GM21367 (cell line): ENCODE data around the gene PTGDR.

Experiments used
- ATAC-seq: cut with Tn5 transposase; IDR thresholded peaks from one replicate; pipeline ENCODE4 v1.9.1; 2021; ENCODE audit not compliant: unreplicated experiment

PTGDR gene

DNA sequence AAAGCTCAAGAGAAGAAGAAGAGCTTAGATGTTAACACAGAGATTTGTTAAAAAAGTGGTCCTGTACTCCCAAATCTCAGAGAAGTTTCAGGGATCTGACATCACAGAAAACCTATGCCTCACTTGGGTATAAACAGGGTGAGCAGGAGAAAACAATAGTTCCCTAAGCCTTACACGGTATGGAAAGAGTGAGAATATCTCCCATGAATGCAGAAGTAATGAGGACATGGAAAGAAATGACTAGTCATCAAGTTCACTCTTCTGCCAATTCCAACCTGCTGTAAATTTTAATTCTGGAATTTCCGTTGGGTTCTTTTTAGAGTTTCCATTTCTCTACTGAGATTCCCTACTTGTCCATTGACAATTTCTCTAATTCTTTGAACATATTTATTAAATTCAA is 40.4 kb downstream of the PTGDR start:
- no peak for ATAC-seq

DNA sequence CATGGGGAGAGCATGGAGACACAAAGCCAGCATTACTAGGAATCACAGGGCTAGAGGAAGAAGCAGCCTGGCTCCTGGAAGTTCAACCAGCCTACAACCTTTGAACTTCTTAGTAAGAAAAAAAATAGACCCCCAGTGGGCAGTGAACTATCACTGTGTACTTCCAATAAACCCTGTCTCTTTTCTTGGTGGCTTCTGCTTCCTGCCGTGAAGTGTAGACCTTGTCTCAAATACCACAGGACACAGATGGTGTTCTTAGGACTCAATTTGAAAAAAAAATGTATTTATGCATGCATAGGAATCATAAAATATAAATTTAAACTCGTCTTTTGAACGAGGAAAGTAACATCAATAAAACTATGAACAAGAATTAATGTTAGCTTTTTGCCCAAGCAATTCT is 43.0 kb downstream of the PTGDR start:
- ATAC-seq, result no peak

DNA sequence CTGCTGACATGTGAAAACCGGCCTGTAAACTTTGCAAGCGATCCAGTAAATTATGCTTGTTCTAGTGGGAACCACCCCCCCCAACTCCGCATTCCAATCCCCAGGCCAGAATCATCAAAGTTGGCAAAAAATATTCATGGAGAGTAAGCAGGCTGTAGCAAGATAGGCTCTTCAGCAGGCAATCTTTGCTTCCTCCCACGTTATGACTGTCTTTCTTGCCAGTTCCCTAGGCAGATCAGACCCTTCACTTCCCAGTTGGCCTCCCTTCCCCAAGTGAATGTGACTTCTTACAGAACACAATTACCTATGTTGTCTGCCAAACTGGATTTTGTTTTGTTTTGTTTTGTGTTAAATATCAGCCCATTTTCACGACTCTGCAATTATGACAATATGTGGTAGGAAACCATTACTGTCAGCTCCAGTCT is 45.4 kb downstream of the PTGDR start:
- no peak for ATAC-seq

DNA sequence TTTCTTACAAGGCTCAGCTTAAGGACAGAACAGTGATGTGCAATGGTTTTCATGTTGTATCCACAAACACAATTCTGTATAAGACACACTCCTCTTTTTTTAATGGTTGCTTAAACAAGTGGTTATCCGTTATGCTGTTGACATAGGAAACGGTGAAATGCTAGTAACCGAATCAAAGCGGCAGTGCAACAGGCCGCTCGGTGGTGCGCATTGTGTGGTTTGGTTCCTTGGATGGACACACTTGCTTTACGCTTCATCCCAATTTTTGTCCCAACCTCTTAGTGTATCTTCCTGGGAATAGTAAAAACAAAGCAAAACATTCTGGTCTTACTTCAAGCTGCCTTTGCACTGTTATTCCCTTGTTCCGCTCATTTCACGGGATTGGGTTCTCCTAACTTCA is 46.0 kb downstream of the PTGDR start:
- ATAC-seq, result no peak

DNA sequence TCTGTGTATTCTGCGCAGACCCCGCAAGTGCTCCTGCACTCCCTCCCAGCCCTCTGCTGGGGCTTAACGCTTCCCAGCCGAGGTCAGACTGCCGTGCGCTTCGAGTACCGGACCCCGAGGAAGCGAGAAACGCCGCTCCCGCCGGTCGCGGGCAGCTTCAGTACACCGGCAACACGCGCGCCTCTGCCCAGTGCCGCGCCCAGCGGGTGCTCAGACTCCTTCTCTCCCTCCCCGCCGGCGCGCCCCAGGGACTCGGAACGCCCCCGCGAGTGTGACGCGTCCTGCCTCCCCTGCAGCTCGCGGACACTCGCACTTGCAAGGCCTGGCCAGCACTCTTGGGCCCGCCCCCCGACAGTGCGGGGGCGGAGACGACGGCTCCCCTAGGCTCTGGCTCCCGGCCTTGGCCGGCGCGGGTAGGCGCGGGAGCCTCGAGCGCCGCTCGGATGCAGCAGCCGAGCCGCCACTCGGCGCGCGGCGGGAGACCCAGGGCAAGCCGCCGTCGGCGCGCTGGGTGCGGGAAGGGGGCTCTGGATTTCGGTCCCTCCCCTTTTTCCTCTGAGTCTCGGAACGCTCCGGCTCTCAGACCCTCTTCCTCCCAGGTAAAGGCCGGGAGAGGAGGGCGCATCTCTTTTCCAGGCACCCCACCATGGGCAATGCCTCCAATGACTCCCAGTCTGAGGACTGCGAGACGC is 46.6 kb downstream of the PTGDR start, which contains the start of gene PTGER2:
Gene PTGER2 (plus strand): TSS at position 410 of the 692 bp plus-strand sequence. CDS start 237 bp downstream, at position 647.
- peak; percentile 46 for ATAC-seq

DNA sequence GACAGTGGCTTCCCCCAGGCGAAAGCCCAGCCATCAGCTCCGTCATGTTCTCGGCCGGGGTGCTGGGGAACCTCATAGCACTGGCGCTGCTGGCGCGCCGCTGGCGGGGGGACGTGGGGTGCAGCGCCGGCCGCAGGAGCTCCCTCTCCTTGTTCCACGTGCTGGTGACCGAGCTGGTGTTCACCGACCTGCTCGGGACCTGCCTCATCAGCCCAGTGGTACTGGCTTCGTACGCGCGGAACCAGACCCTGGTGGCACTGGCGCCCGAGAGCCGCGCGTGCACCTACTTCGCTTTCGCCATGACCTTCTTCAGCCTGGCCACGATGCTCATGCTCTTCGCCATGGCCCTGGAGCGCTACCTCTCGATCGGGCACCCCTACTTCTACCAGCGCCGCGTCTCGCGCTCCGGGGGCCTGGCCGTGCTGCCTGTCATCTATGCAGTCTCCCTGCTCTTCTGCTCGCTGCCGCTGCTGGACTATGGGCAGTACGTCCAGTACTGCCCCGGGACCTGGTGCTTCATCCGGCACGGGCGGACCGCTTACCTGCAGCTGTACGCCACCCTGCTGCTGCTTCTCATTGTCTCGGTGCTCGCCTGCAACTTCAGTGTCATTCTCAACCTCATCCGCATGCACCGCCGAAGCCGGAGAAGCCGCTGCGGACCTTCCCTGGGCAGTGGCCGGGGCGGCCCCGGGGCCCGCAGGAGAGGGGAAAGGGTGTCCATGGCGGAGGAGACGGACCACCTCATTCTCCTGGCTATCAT is 47.3 kb downstream of the PTGDR start:
- ATAC-seq, result no peak

DNA sequence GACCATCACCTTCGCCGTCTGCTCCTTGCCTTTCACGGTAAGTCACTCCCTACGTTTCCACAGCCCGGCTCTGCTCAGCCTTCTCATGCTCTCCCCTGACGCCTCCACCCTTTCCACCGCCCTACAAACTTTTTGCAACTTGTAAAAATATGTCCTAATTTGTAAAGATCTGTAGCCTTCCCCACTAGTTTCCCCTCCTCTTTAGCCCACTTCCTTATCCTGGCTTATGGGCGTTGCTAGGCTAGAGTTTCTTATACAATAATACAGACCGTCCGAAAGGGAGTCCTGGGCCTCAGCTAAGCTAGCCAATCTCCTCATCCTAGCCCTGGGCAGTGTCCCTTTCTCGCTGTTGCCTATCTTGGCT is 47.8 kb downstream of the PTGDR start:
- ATAC-seq, result no peak

DNA sequence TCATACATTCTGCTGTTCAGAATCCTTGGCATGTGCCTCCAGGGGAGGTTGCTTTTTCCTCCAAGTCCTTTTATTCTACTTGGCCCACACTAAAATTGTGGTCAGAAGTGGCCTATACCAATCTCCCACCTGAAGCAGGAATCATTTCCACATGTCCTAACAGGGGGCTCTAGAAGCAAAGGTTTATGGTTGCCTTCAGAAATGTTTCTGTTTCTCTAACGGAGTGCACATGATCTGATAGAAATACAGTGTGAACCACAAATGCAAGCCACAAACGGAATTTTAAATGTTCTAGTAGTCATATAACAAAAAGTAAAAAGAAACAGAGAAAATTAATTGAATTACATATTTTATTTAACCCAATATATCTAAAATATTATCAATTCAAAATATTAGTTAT is 50.6 kb downstream of the PTGDR start:
- no peak for ATAC-seq

DNA sequence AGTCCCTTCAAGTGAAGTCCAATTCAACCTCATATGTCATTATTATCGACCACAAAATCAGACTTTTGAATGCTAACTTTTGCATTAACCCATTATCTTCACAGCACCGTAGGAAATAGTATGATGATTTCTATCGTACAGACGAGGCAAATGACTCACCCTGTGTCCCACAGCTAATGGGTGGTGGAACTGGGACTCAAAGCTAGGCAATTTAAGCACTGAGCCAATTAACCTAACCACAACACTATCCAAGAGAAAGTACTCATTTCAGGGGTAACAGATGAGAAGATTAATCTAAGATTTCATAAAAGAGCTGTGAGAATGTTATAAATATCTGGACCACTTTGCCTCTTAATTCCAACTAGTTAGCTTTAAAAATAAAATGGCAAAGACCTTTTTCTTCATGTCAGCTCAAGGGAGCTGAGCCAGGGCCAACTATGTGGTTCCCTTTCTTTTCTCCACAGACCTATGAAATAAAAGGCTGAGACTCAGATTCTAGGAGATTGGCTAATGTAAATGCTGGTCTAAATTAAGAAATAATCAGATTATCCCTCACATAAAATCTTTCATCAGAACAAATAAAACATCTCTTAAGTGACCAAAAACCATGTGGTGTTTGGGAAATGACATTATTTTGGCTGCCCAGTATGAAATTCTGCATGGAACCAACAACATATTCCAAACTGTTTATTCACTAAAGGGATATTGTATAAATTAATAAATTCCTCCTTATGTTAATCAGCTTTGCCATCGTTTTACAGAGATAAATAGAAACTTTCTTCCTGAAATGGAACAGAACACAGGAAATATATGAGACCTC is 51.5 kb downstream of the PTGDR start:
- no peak for ATAC-seq

DNA sequence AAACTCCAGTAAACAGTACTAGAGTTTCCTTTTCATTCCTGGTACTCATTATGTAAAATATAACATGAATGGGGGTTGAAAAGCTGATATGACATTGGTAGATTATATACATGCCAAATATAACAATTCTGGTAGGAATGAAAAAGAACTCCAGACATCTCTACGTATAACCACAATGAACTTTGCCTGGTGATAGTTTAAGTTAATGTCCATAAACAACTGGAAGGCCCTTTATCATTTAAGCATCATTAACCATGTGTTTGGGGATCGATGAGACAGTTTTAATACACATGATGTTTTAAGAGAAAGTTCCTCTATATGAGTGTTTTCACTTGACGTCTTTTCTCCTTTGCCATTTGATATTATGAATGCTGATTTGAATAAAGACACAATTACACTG is 52.4 kb downstream of the PTGDR start:
- no peak for ATAC-seq

DNA sequence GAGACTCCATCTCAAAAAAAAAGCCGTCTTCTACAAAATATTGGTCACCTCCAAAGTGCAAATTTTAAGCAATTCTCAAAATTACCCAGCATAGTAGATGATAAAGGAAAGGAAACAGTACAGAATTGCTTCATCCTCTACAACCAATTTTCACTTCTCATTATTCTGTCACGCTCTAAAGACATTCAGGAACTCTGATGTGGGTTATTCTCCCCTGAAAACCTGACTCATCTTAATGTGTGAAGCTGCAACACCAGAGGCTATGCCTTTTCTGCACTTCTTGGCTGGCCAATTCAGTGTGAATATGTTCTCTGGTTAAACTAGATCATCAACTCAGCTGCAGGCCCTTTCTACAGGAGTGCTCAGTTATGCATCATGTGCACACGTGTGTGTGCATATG is 57.6 kb downstream of the PTGDR start:
- ATAC-seq, result peak; percentile 96

DNA sequence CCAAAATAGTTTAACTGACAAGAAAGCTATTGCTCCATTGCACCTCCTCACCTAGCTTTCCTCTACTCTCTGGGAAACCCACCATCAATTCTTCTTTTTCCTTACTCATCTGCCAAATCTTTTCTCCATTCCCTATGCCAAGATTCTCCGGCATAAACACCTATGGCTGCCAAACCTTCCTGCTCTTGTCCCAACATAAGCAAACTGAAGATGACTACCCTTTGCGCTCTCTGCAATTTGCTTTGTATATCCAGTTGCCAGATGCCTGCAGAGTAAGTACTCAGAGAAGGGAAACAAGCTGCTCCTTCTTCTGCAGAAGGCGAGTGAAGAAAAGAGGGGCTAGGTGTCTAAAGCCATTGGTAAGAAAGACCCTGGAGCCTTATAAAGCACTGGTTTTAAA is 58.1 kb downstream of the PTGDR start:
- ATAC-seq, result no peak
